HEK293 (cell line): ENCODE results near the gene CA5A.
"Not testable (repeated sequence)": the region's sequence is repeated elsewhere in the genome, so short reads cannot be mapped to it uniquely, and the experiment has no call there.

Experiments used
- CTCF ChIA-PET: fragments of 350-600 bp; formaldehyde crosslinking; extraction: SDS; loops from one replicate; lab custom pipeline; 2021; ENCODE audit warnings: antibody characterized with exemption; lab: Yijun Ruan, JAX
- POLR2A ChIA-PET: fragments of 300-600 bp; formaldehyde crosslinking; extraction: SDS; loops from one replicate; lab custom pipeline; 2020; ENCODE audit warnings: antibody characterized with exemption, inconsistent platforms; lab: Yijun Ruan, JAX
- H3K27ac ChIP-seq: fragments of 200-500 bp; sonication (Bioruptor generic); 2 replicates; pipeline ENCODE4 v1.5.1; 2014; ENCODE audit warnings: low read depth, low read length, control low read depth, inconsistent platforms; ENCODE audit errors: extremely low read depth
- H3K36me3 ChIP-seq, 2 experiments: fragments of 200-500 bp in 1 of 2; sonication (Bioruptor generic) in 1 of 2; 1 replicate in 1 of 2; 2 replicates in 1 of 2; pipeline ENCODE4 v1.5.1; 2014 to 2017; ENCODE audit warnings: inconsistent platforms in 2 of 2, low read length in 2 of 2; ENCODE audit not compliant: control insufficient read depth in 2 of 2, insufficient read depth in 1 of 2
- H3K4me1 ChIP-seq: fragments of 200-500 bp; sonication (Bioruptor generic); 2 replicates; pipeline ENCODE4 v1.5.1; 2014; ENCODE audit warnings: mild to moderate bottlenecking, low read length, inconsistent platforms; ENCODE audit not compliant: control insufficient read depth, insufficient read depth
- H3K4me3 ChIP-seq: 2 replicates; pipeline ENCODE4 v1.5.1; 2011; ENCODE audit warnings: low read depth, mild to moderate bottlenecking, control low read depth, low read length, moderate library complexity
- H3K9me3 ChIP-seq: fragments of 200-500 bp; sonication (Bioruptor generic); 2 replicates; pipeline ENCODE4 v1.5.1; 2014; ENCODE audit warnings: low read depth, low read length, inconsistent platforms; ENCODE audit not compliant: control insufficient read depth, insufficient read depth
- EGR2 ChIP-seq: fragments of 450-650 bp; formaldehyde crosslinking; IDR thresholded peaks from 2 replicates; pipeline ENCODE4 v1.5.1; 2016; ENCODE audit warnings: low read depth, missing biosample characterization, missing genetic modification characterization
- HOXD13 ChIP-seq: sonication (generic); formaldehyde crosslinking; IDR thresholded peaks from 2 replicates; pipeline ENCODE4 v1.8.0; 2022; ENCODE audit warnings: missing genetic modification reagents, borderline replicate concordance
- PRDM1 ChIP-seq: fragments of 450-650 bp; formaldehyde crosslinking; IDR thresholded peaks from 2 replicates; pipeline ENCODE4; 2016; ENCODE audit warnings: missing biosample characterization, missing genetic modification characterization
- RBAK ChIP-seq: fragments of 450-650 bp; formaldehyde crosslinking; IDR thresholded peaks from 2 replicates; pipeline ENCODE4 v1.5.1; 2016; ENCODE audit warnings: missing biosample characterization, missing genetic modification characterization
- ZBTB20 ChIP-seq: fragments of 450-650 bp; formaldehyde crosslinking; IDR thresholded peaks from 2 replicates; pipeline ENCODE4 v1.5.1; 2016; ENCODE audit warnings: missing biosample characterization, missing genetic modification characterization
- ZFHX2 ChIP-seq: fragments of 450-650 bp; formaldehyde crosslinking; conservative IDR thresholded peaks from 2 replicates; pipeline ENCODE4 v1.5.1; 2016; ENCODE audit warnings: missing biosample characterization, missing genetic modification characterization
- ZFP37 ChIP-seq: fragments of 450-650 bp; formaldehyde crosslinking; IDR thresholded peaks from 2 replicates; pipeline ENCODE4 v1.5.1; 2016; ENCODE audit warnings: missing biosample characterization, missing genetic modification characterization
- ZIC2 ChIP-seq: fragments of 450-650 bp; formaldehyde crosslinking; IDR thresholded peaks from 2 replicates; pipeline ENCODE4 v1.5.1; 2016; ENCODE audit warnings: missing biosample characterization, missing genetic modification characterization
- ZNF146 ChIP-seq: fragments of 450-650 bp; formaldehyde crosslinking; IDR thresholded peaks from 2 replicates; pipeline ENCODE4 v1.5.1; 2016; ENCODE audit warnings: missing biosample characterization, missing genetic modification characterization
- ZNF501 ChIP-seq: fragments of 450-650 bp; formaldehyde crosslinking; IDR thresholded peaks from 2 replicates; pipeline ENCODE4 v1.5.1; 2016; ENCODE audit warnings: missing biosample characterization, missing genetic modification characterization
- ZNF514 ChIP-seq: fragments of 450-650 bp; formaldehyde crosslinking; IDR thresholded peaks from 2 replicates; pipeline ENCODE4 v1.5.1; 2016; ENCODE audit warnings: missing biosample characterization, missing genetic modification characterization
- ZNF529 ChIP-seq: fragments of 450-650 bp; formaldehyde crosslinking; IDR thresholded peaks from 2 replicates; pipeline ENCODE4 v1.5.1; 2017; ENCODE audit warnings: missing genetic modification characterization, missing biosample characterization; ENCODE audit not compliant: insufficient replicate concordance
- ZNF610 ChIP-seq: fragments of 450-650 bp; formaldehyde crosslinking; IDR thresholded peaks from 2 replicates; pipeline ENCODE4 v1.5.1; 2016; ENCODE audit warnings: missing biosample characterization, missing genetic modification characterization, borderline replicate concordance
- ZSCAN16 ChIP-seq: fragments of 450-650 bp; formaldehyde crosslinking; IDR thresholded peaks from 2 replicates; pipeline ENCODE4 v1.5.1; 2016; ENCODE audit warnings: missing biosample characterization, missing genetic modification characterization
- ZSCAN30 ChIP-seq: fragments of 450-650 bp; IDR thresholded peaks from 2 replicates; pipeline ENCODE4 v1.5.1; 2018; ENCODE audit warnings: missing biosample characterization, mild to moderate bottlenecking, missing genetic modification characterization, moderate library complexity

CA5A gene

DNA sequence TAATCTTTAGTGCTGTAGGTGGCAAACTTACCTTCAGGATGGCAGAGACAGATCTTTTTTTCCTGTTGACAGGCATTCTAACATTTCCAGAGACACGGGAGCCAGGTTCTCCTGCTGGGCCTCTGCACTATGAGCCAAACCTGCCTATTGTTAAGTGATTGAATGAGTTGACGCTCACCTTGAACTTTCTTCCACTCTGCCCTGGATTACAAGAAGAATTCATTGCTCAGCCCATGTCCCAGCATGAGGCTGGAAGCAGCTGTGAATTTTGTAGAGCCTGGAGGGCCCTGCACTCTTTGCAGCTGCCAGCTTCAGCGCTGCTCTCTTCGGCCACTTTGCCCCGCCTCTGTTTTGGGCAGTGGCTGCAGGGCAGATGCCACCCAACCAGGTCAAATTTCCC, 57.6 kb downstream of the CA5A start:
- Histone ChIP-seq H3K27ac (no peak overlapping the region), H3K4me1 (no peaks in the 10 kb centered on the region), H3K4me3 (no peak overlapping the region), H3K36me3 (no peaks in the 10 kb centered on the region), H3K9me3 (no peaks in the 10 kb centered on the region)
- CTCF ChIA-PET, result no interaction called here
- TF ChIP-seq RBAK (no peak), ZNF501 (tag by site-specific recombination) (no peak), ZNF529 (tag by site-specific recombination) (no peak), ZNF146 (tag by site-specific recombination) (no peak), ZSCAN16 (no peak), ZFP37 (no peak), ZNF514 (no peak)
- POLR2A ChIA-PET, result no interaction called here

DNA sequence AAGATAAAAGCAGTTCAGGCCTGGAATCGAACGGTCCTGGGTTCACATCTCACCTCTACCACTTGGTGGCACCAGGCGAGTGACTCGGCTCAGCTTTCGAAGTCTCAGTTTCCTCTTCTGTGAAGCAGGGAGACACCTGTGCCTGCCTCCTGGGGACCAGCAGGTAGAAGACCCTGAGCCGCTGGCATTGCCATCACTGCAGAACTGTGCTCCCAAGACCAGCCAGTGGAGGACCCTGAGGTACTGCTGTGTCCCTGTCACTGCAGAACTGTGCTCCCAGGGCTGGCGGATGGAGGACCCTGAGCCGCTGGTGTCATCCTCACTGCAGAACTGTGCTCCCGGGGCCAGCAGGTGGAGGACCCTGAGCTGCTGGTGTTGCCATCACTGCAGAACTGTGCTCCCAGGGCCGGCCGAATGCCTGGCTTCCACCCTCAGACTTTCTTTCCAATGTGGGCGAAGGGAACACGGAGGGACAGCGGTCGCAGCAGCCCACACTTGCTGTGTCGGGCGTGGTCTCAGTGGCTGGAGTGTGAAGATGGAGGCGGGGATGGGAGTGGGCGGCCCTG, 58.3 kb downstream of the CA5A start:
- Histone ChIP-seq H3K4me3 (no peak overlapping the region), H3K36me3 (no peaks in the 10 kb centered on the region), H3K27ac (no peak overlapping the region), H3K9me3 (no peaks in the 10 kb centered on the region), H3K4me1 (no peaks in the 10 kb centered on the region)
- ChIA-PET CTCF (no interaction called here), POLR2A (no interaction called here)
- TF ChIP-seq ZFHX2 (peak; percentile 49), ZSCAN30 (tag by site-specific recombination) (no peak), EGR2 (peak; percentile 63)
- TF ChIP-seq, all 188 proteins: peak for 2

DNA sequence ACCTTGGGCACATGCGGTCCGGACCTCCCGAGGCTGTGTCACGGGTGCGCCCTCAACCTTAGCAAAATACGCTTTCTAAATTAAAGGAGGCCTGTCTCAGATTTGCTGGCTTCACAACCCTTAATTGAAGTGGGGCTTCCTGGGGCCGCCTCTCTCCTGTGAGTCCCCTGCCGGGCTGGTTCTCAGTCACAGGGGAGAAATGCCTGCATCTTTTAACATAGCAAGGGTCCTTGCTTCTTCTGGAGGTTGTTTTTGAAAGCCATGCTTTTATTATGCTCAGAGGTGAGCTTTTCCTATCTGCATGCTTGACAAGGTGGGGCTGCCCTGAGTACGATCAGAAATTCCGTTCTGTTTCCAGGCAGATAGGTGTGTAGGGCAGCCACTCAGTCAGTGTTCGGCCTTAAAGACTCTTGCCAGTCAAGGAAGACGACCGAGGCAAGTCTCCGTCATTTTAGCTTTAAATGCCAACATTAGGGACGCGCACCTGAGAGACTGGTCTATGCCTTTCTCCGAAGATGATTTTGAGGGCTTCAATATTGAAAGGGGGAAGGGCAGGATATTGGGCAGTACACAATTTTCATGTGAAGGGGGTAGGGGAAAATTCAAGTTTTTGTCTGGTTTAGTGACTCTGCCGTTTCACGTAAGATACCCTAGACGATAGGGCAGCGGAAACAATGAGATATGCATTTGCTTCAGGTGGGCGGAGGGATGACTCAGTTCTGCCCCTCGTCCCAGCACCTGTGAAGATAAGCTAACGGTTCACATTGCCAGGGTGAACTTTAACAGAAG, 61.5 kb downstream of the CA5A start:
- CTCF ChIA-PET, result interaction anchor here (0.6 to 4.1 kb wide), 8 partner anchors 17 to 308 kb away, joined by 3 to 45 read pairs (median 4); no protein-coding TSS in a partner anchor
- Histone ChIP-seq H3K27ac (no peak overlapping the region), H3K4me1 (no peaks in the 10 kb centered on the region), H3K4me3 (no peak overlapping the region), H3K9me3 (no peaks in the 10 kb centered on the region), H3K36me3 (no peaks in the 10 kb centered on the region)
- no peak for TF ChIP-seq PRDM1 (tag by site-specific recombination)
- TF ChIP-seq EGR2, result 0 out of 2 replicates have a peak, but pooled peaks have one; percentile 17
- peak; percentile 28; the same call in 1 of the 2 replicates for TF ChIP-seq ZFHX2
- no peak for TF ChIP-seq ZBTB20 (tag by site-specific recombination)
- TF ChIP-seq ZNF610 (tag by site-specific recombination), result no peak
- POLR2A ChIA-PET, result interaction anchor here (0.7 kb wide), 2 partner anchors 31 to 89 kb away, joined by 3 to 5 read pairs; no protein-coding TSS in a partner anchor

DNA sequence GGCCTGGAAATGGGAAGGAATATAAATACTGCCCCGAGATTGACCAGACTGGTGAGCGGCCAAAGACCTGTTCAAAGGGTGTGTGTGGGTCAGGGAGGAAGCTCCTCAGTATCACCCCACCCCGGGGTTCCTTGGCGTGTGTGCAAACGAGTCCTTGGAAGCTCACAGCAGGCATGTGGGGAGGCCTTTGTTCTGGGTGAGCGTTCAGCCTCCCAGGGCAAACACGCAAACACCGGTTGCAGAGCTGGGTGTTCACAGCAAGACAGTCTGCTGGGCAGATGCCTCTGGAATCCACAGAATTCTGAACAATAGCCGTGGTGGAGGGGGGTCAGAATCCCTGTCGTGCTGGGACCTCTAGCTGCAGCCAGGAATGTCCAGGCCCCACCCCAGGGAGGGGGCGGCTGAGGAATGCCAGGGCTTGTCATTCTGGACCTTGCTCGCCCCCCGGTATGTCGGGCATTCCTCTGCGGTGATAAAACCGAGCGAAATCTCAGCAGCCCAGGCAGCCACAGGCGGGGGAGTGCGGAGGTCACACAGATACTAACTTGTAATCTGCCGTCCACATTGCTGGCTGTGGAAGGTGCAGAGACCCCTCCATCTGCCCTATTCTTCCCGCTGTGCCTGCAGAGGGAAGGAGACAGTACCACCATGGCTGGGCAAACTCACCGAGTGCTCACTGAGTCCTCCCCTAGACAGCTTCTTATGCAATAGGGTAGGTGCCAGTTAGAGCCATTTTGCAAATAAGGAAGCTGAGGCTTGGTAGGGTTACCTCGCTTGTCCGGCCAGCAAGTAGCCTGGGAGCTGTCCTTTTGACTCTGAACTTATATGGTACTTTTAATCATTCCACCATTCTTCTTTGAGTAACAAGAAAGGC, 65.7 kb downstream of the CA5A start:
- not testable (repeated sequence) for H3K36me3 ChIP-seq, H3K4me3 ChIP-seq, H3K4me1 ChIP-seq, H3K27ac ChIP-seq, H3K9me3 ChIP-seq
- ChIA-PET POLR2A (interaction anchor here (0.9 to 4.2 kb wide), 7 partner anchors 10 to 91 kb away, joined by 3 to 55 read pairs (median 9); no protein-coding TSS in a partner anchor), CTCF (interaction anchor here (0.6 to 5.8 kb wide), 34 partner anchors 10 to 284 kb away, joined by 3 to 173 read pairs (median 4); partner anchors contain the start of gene KLHDC4)
- 0 out of 2 replicates have a peak, but pooled peaks have one; percentile 15 for TF ChIP-seq ZFHX2
- peak; percentile 52; the same call in 1 of the 2 replicates for TF ChIP-seq HOXD13 (CRISPR knock-in tag)
- TF ChIP-seq ZIC2, result peak; percentile 80

DNA sequence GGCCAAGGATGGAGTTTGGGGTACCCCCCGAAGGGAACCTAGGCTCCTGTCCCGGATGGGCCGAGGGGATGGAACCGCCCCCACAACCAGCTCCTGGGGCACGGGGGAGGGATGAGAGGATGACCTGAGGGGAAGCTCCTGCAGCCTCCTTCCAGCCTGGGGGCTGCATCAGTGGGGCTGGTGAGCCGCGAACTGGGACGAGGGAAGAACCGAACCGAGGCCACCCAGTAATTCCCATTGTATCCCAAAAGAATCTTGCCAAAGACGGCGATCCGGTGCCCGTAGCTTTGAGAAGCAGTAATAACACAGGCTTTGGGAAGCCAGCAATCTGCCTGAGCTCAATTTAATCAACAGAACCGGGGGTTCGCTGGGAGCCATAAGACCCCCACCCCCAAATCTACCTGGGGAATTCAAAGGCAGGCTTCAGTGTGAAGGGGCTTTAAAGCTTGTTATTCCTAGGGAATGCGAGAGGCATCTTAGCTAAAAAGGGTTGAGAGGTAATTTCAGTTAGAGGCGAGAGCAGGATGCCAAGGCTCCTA, 66.4 kb downstream of the CA5A start:
- ChIA-PET CTCF (interaction anchor here (0.6 to 5.8 kb wide), 5 partner anchors 20 to 444 kb away, joined by 3 to 173 read pairs (median 11); no protein-coding TSS in a partner anchor), POLR2A (interaction anchor here (0.6 to 4.2 kb wide), 10 partner anchors 9 to 90 kb away, joined by 3 to 55 read pairs (median 6); no protein-coding TSS in a partner anchor)
- H3K9me3 ChIP-seq, H3K27ac ChIP-seq, H3K4me3 ChIP-seq, H3K36me3 ChIP-seq, H3K4me1 ChIP-seq: not testable (repeated sequence)
